ENCODE measurements around the gene PPP1R7. TPM values are rescaled to one million over a fixed set of nuclear protein-coding genes. Genes with fewer than 3 reads are reported as not detected.

Gene PPP1R7
- total and polyA plus RNA-seq, 7 donors, result 44.0 to 108 (median 72.5) TPM

- peak in 1 of 2 donors; percentile 30 for DNase-seq
- intact Hi-C loops (cut with DNase I), result loop anchor here in 1 of 2 donors (5.0 kb wide), 1 partner anchor 151 kb away; no protein-coding TSS in a partner anchor
- ATAC-seq, result no peak
- H3K4me1 ChIP-seq, result no peaks in the 10 kb centered on the region
- H3K36me3 ChIP-seq (ENCODE audit: insufficient read depth in 1 of 2, low read depth in 1 of 2), result peaks cover 12 to 100% of the 10 kb centered on the region in 2 donors
- H3K4me3 ChIP-seq, result no peak overlapping the region
- no peak for TF ChIP-seq CTCF (IDR thresholded peaks at IDR 0.05)
- H3K27ac ChIP-seq, result no peak overlapping the region
- no peaks in the 10 kb centered on the region for H3K27me3 ChIP-seq (ENCODE audit: insufficient read depth in 3 of 3, low read length in 2 of 3)
- H3K9me3 ChIP-seq, result no peaks in the 10 kb centered on the region
- WGBS, 3 donors, result 84 to 89% (median 86%) methylated on average over 13 of the region's 13 CpGs
Observed at GRCh38 chr2:241232736-241233575, 82.7 kb downstream of the PPP1R7 start.

Other genes with a start within 250 kb of the PPP1R7 start
- not detected for gene CROCC2, start 244.1 kb upstream of the PPP1R7 start, total RNA-seq
- under 1 TPM in 1 of 3 donors, not detected in 2; 0.01 TPM for gene CROCC2, start 244.1 kb upstream of the PPP1R7 start, polyA plus RNA-seq
- 10 to 100 TPM in 2 of 4 donors, 1 to 10 TPM in 2; 8.6 to 36.9 (median 11.1) TPM for gene SNED1, start 151.8 kb upstream of the PPP1R7 start, total RNA-seq
- 1 to 10 TPM; 7.8 to 9.2 (median 9.2) TPM for gene SNED1, start 151.8 kb upstream of the PPP1R7 start, polyA plus RNA-seq
- gene MTERF4, start 48.2 kb upstream of the PPP1R7 start, total RNA-seq, result 10 to 100 TPM; 27.3 to 39.0 (median 32.6) TPM
- gene MTERF4, start 48.2 kb upstream of the PPP1R7 start, polyA plus RNA-seq, result 10 to 100 TPM; 31.8 to 48.0 (median 32.8) TPM
- 1 to 10 TPM in 2 of 4 donors, under 1 TPM in 2; 0.71 to 1.9 (median 1.2) TPM for gene PASK, start 995 bp upstream of the PPP1R7 start, total RNA-seq
- 1 to 10 TPM in 1 of 3 donors, under 1 TPM in 2; 0.41 to 1.3 (median 0.44) TPM for gene PASK, start 995 bp upstream of the PPP1R7 start, polyA plus RNA-seq
- 1 to 10 TPM in 1 of 4 donors, under 1 TPM in 3; 0.36 to 1.8 (median 0.64) TPM for gene ANO7, start 38.2 kb downstream of the PPP1R7 start, total RNA-seq
- under 1 TPM; 0.22 to 0.55 (median 0.34) TPM for gene ANO7, start 38.2 kb downstream of the PPP1R7 start, polyA plus RNA-seq
- 100 to 1,000 TPM; 349 to 526 (median 469) TPM for gene HDLBP, start 165.2 kb downstream of the PPP1R7 start, total RNA-seq
- gene HDLBP, start 165.2 kb downstream of the PPP1R7 start, polyA plus RNA-seq, result 100 to 1,000 TPM; 264 to 421 (median 283) TPM
- gene SEPTIN2, start 165.5 kb downstream of the PPP1R7 start, total RNA-seq, result 100 to 1,000 TPM in 3 of 4 donors, 10 to 100 TPM in 1; 86.4 to 161 (median 126) TPM
- 100 to 1,000 TPM in 1 of 3 donors, 10 to 100 TPM in 2; 68.8 to 122 (median 90.0) TPM for gene SEPTIN2, start 165.5 kb downstream of the PPP1R7 start, polyA plus RNA-seq
- 10 to 100 TPM; 17.4 to 18.4 (median 17.7) TPM for gene FARP2, start 205.8 kb downstream of the PPP1R7 start, total RNA-seq
- 1 to 10 TPM; 5.8 to 8.4 (median 6.0) TPM for gene FARP2, start 205.8 kb downstream of the PPP1R7 start, polyA plus RNA-seq

Measured in psoas muscle (tissue), 8 donors.